GM23338 (cell line): ENCODE results near the gene LRRC27. TPM values are rescaled to one million over a fixed set of nuclear protein-coding genes. Genes with fewer than 3 reads are reported as not detected.

Experiments used
- ATAC-seq: fragments of 200-7000 bp; cut with Tn5 transposase; 3 replicates; pipeline ENCODE4 v1.9.1; 2020
- DNase-seq: peaks from one replicate; pipeline ENCODE4 v3.0.0-alpha.2; 2015; ENCODE audit warnings: low spot score
- H2AFZ ChIP-seq: fragments of 200-600 bp; sonication (generic); 2 replicates; pipeline ENCODE4 v1.8.0; 2016; ENCODE audit warnings: antibody characterized with exemption, mild to moderate bottlenecking, moderate library complexity
- H3F3A ChIP-seq: fragments of 200-600 bp; sonication (generic); replicated peaks from 2 replicates; pipeline ENCODE4 v1.8.0; 2017; ENCODE audit warnings: antibody characterized with exemption, mixed run types, low read depth
- H3K27ac ChIP-seq: fragments of 200-600 bp; sonication (generic); 2 replicates; pipeline ENCODE4 v1.6.1; 2016; ENCODE audit warnings: low read depth
- H3K27me3 ChIP-seq: fragments of 200-600 bp; sonication (generic); 2 replicates; pipeline ENCODE4 v1.8.0; 2016; ENCODE audit warnings: mild to moderate bottlenecking, mixed run types, moderate library complexity; ENCODE audit not compliant: insufficient read depth
- H3K36me3 ChIP-seq: fragments of 200-600 bp; sonication (generic); 2 replicates; pipeline ENCODE4 v1.8.0; 2016; ENCODE audit warnings: mild to moderate bottlenecking; ENCODE audit not compliant: insufficient read depth
- H3K4me1 ChIP-seq: fragments of 200-600 bp; sonication (generic); 2 replicates; pipeline ENCODE4 v1.8.0; 2016; ENCODE audit warnings: mild to moderate bottlenecking, moderate library complexity; ENCODE audit not compliant: insufficient read depth
- H3K4me2 ChIP-seq: fragments of 200-600 bp; sonication (generic); 2 replicates; pipeline ENCODE4 v1.7.1; 2017; ENCODE audit warnings: mixed run types
- H3K4me3 ChIP-seq: fragments of 200-600 bp; sonication (generic); 2 replicates; pipeline ENCODE4 v1.6.1; 2016; ENCODE audit warnings: mixed run types
- H3K79me2 ChIP-seq: fragments of 200-600 bp; sonication (generic); replicated peaks from 2 replicates; pipeline ENCODE4 v1.8.0; 2017; ENCODE audit warnings: mild to moderate bottlenecking; ENCODE audit not compliant: insufficient read depth
- H3K9me2 ChIP-seq: fragments of 200-600 bp; sonication (generic); 2 replicates; pipeline ENCODE4 v1.8.0; 2017; ENCODE audit not compliant: insufficient read depth
- H4K20me1 ChIP-seq: fragments of 200-600 bp; sonication (generic); replicated peaks from 2 replicates; pipeline ENCODE4 v1.8.0; 2017; ENCODE audit warnings: mild to moderate bottlenecking; ENCODE audit not compliant: insufficient read depth
- H3K27ac Mint-ChIP-seq: 2 replicates; pipeline ENCODE4 v1.8.0; 2020; ENCODE audit warnings: inconsistent platforms, mild to moderate bottlenecking, moderate library complexity, mixed read lengths
- H3K27me3 Mint-ChIP-seq: 3 replicates; pipeline ENCODE4 v1.8.0; 2022; ENCODE audit warnings: low read depth, mild to moderate bottlenecking, moderate library complexity, mixed read lengths, inconsistent platforms; ENCODE audit not compliant: insufficient read depth, poor library complexity
- H3K36me3 Mint-ChIP-seq: 3 replicates; pipeline ENCODE4 v1.8.0; 2021; ENCODE audit warnings: low read depth, mild to moderate bottlenecking, inconsistent platforms, moderate library complexity, mixed read lengths
- H3K4me1 Mint-ChIP-seq: 3 replicates; pipeline ENCODE4 v1.8.0; 2020; ENCODE audit warnings: mild to moderate bottlenecking, inconsistent platforms, mixed read lengths
- H3K4me3 Mint-ChIP-seq: 3 replicates; pipeline ENCODE4 v1.8.0; 2021; ENCODE audit warnings: moderate library complexity, mild to moderate bottlenecking, inconsistent platforms, mixed read lengths
- H3K9me3 Mint-ChIP-seq: 3 replicates; pipeline ENCODE4 v1.8.0; 2020; ENCODE audit warnings: moderate library complexity, mild to moderate bottlenecking, inconsistent platforms, mixed read lengths
- CREB1 ChIP-seq: fragments of 250-450 bp; sonication (Bioruptor Pico); IDR thresholded peaks from 2 replicates; pipeline ENCODE4 v1.5.0; 2020; ENCODE audit warnings: low read depth, mild to moderate bottlenecking, moderate library complexity
- EZH2 ChIP-seq: fragments of 200-600 bp; sonication (generic); IDR thresholded peaks from one replicate; pipeline ENCODE4 v1.8.0; 2017; ENCODE audit warnings: antibody characterized with exemption, mild to moderate bottlenecking, low read depth; ENCODE audit not compliant: unreplicated experiment
- EZH2phosphoT487 ChIP-seq: fragments of 200-600 bp; sonication (generic); IDR thresholded peaks from one replicate; pipeline ENCODE4 v1.8.1; 2018; ENCODE audit warnings: antibody characterized with exemption; ENCODE audit not compliant: unreplicated experiment
- POLR2AphosphoS5 ChIP-seq: IDR thresholded peaks from 2 replicates; pipeline ENCODE4 v1.6.1; 2016; ENCODE audit warnings: antibody characterized with exemption, low read depth
- STAT1 ChIP-seq: IDR thresholded peaks from one replicate; pipeline ENCODE4 v1.6.1; 2016; ENCODE audit warnings: antibody characterized with exemption; ENCODE audit not compliant: unreplicated experiment
- ZNF462 ChIP-seq: fragments of 250-450 bp; sonication (Bioruptor Pico); IDR thresholded peaks from 2 replicates; pipeline ENCODE4 v1.5.0; 2020; ENCODE audit warnings: mild to moderate bottlenecking, moderate library complexity
- polyA plus RNA-seq: library from polyadenylated mRNA; unstranded; fragments of >200 nt; fragmentation: Nextera tagmentation; extraction: Ambion mirVana; gene quantifications from 2 replicates; pipeline ENCODE4 v1.2.1, GENCODE V29; 2016
- total RNA-seq: library from RNA; depleted of rRNA; stranded (reverse); fragments of >200 nt; shearing (Covaris generic); gene quantifications from 2 replicates; pipeline ENCODE4 v1.2.3, GENCODE V29; 2014; rRNA removed

Gene LRRC27
- total and polyA plus RNA-seq, 2 experiments from 2014 or later: 2.9 to 3.5 TPM

- Histone ChIP-seq H2AFZ (no peak overlapping the region), H3K9me2 (no peaks in the 10 kb centered on the region), H3K27ac (no peak overlapping the region), H3K4me1 (no peaks in the 10 kb centered on the region), H3K4me3 (no peak overlapping the region), H3F3A (0 out of 2 replicates have a peak, but pooled peaks cover 8% of the 10 kb centered on the region), H3K36me3 (no peaks in the 10 kb centered on the region), H4K20me1 (no peaks in the 10 kb centered on the region), H3K79me2 (no peaks in the 10 kb centered on the region), H3K4me2 (no peak overlapping the region), H3K27me3 (no peaks in the 10 kb centered on the region)
- no peak overlapping the region for H3K27ac Mint-ChIP-seq
- no peaks in the 10 kb centered on the region; the same call in 2 of the 3 replicates for H3K9me3 Mint-ChIP-seq
- ATAC-seq: no peak
- H3K36me3 Mint-ChIP-seq: no peaks in the 10 kb centered on the region
- DNase-seq: no peak
- H3K4me1 Mint-ChIP-seq: peaks cover 7% of the 10 kb centered on the region
- no peak overlapping the region for H3K4me3 Mint-ChIP-seq
- H3K27me3 Mint-ChIP-seq: peaks cover 7% of the 10 kb centered on the region
- TF ChIP-seq POLR2AphosphoS5 (no peak), EZH2phosphoT487 (no peak), EZH2 (no peak), STAT1 (no peak), CREB1 (CRISPR knock-in tag) (no peak), ZNF462 (CRISPR knock-in tag) (no peak)
Measured at GRCh38 chr10:132428486-132428995, 96.5 kb downstream of the LRRC27 start.

Other genes starting within 250 kb of the LRRC27 start
- gene DPYSL4, start 145.2 kb upstream of the LRRC27 start, total RNA-seq: 23.9 and 24.6 TPM in 2 replicates
- 9.7 and 10.6 TPM in 2 replicates for gene DPYSL4, start 145.2 kb upstream of the LRRC27 start, polyA plus RNA-seq
- gene STK32C, start 24.2 kb upstream of the LRRC27 start, total RNA-seq: 8.0 and 10.2 TPM in 2 replicates
- 20.5 and 24.1 TPM in 2 replicates for gene STK32C, start 24.2 kb upstream of the LRRC27 start, polyA plus RNA-seq
- 8.6 and 12.8 TPM in 2 replicates for gene PWWP2B, start 65.0 kb downstream of the LRRC27 start, total RNA-seq
- gene PWWP2B, start 65.0 kb downstream of the LRRC27 start, polyA plus RNA-seq: 2.2 and 2.3 TPM in 2 replicates
- 40.6 and 42.5 TPM in 2 replicates for gene INPP5A, start 205.6 kb downstream of the LRRC27 start, total RNA-seq
- gene INPP5A, start 205.6 kb downstream of the LRRC27 start, polyA plus RNA-seq: 5.6 and 5.9 TPM in 2 replicates